K562 (cell line): ENCODE data around the gene OR52B6. TPM values are rescaled to one million over a fixed set of nuclear protein-coding genes. Genes with fewer than 3 reads are reported as not detected.

Experiments
- ATAC-seq: fragments of 200-7000 bp; cut with Tn5 transposase; 3 replicates; pipeline ENCODE4 v1.9.1; 2020; ENCODE audit warnings: moderate library complexity
- BruUV-seq: library from RNA; stranded (reverse); fragments of 400-500 nt; replicated peaks from 2 replicates; lab custom pipeline; 2021; lab: Mats Ljungman, UMichigan
- CTCF ChIA-PET: fragments of 300-600 bp; formaldehyde crosslinking; extraction: SDS; loops from one replicate; lab custom pipeline; 2021; ENCODE audit warnings: low intra/inter-chr PET ratio; lab: Yijun Ruan, JAX
- POLR2A ChIA-PET: fragments of 300-600, 350-650 bp; sonication (Branson Sonifier 250); formaldehyde crosslinking; extraction: SDS; loops from one replicate; lab custom pipeline; 2021; ENCODE audit warnings: antibody characterized with exemption, inconsistent platforms; lab: Yijun Ruan, JAX
- DNase-seq, 4 experiments: peaks; one replicate each; pipeline versions ENCODE4 v3.0.0 to v3.0.0-alpha.2; 2011 to 2018; ENCODE audit warnings: low spot score in 3 of 4, mixed read lengths in 3 of 4; ENCODE audit errors: extremely low read depth in 1 of 4
- FAIRE-seq: peaks from 2 replicates; lab custom pipeline; 2011; peaks lifted over from hg19 to GRCh38; lab: Jason Lieb, UNC
- H2AFZ ChIP-seq: 2 replicates; pipeline ENCODE4 v1.6.0; 2011; ENCODE audit warnings: low read depth, low read length, control low read depth, inconsistent platforms
- H3K27ac ChIP-seq: fragments of 200-600 bp; 3 replicates; pipeline ENCODE4 v1.8.0; 2011; ENCODE audit warnings: low read depth, mild to moderate bottlenecking, control low read depth, inconsistent platforms, low read length, moderate library complexity, mixed read lengths; ENCODE audit errors: extremely low read depth
- H3K27me3 ChIP-seq, 2 experiments: fragments of 300-600 bp in 1 of 2; 2 replicates in 1 of 2; 3 replicates in 1 of 2; pipeline versions ENCODE4 v1.6.0 to v1.8.0; 2011; ENCODE audit warnings: inconsistent platforms in 2 of 2, low read length in 2 of 2, mild to moderate bottlenecking in 1 of 2, mixed read lengths in 1 of 2, moderate library complexity in 1 of 2; ENCODE audit not compliant: control insufficient read depth in 2 of 2, insufficient read depth in 2 of 2
- H3K36me3 ChIP-seq: fragments of 300-600 bp; 3 replicates; pipeline ENCODE4 v1.8.0; 2011; ENCODE audit warnings: mild to moderate bottlenecking, low read length, inconsistent platforms; ENCODE audit not compliant: control insufficient read depth, insufficient read depth
- H3K4me1 ChIP-seq, 2 experiments: fragments of 200-600 bp in 1 of 2; replicated peaks in 1 of 2; 2 replicates in 1 of 2; 3 replicates in 1 of 2; pipeline versions ENCODE4 v1.5.1 to v1.8.0; 2011; ENCODE audit warnings: inconsistent platforms in 2 of 2, low read length in 2 of 2, mild to moderate bottlenecking in 1 of 2, mixed read lengths in 1 of 2, moderate library complexity in 1 of 2; ENCODE audit not compliant: control insufficient read depth in 2 of 2, insufficient read depth in 2 of 2
- H3K4me2 ChIP-seq: 2 replicates; pipeline ENCODE4 v1.6.1; 2011; ENCODE audit warnings: low read length, control low read depth, inconsistent platforms, mixed read lengths; ENCODE audit not compliant: insufficient read depth
- H3K4me3 ChIP-seq: fragments of 200-600 bp; sonication (generic), shearing (Covaris generic); 2 replicates; pipeline ENCODE4 v1.5.1; 2016; ENCODE audit warnings: control low read depth, inconsistent platforms
- H3K79me2 ChIP-seq: fragments of 200-600 bp; 3 replicates; pipeline ENCODE4 v1.8.0; 2011; ENCODE audit warnings: low read length, inconsistent platforms; ENCODE audit not compliant: control insufficient read depth, insufficient read depth
- H3K9ac ChIP-seq, 2 experiments: 2 replicates each; pipeline versions ENCODE4 v1.6.0 to v1.6.1; 2011; ENCODE audit warnings: low read depth in 2 of 2, low read length in 2 of 2, control low read depth in 1 of 2, inconsistent platforms in 1 of 2, mild to moderate bottlenecking in 1 of 2, mixed read lengths in 1 of 2; ENCODE audit not compliant: insufficient read depth in 1 of 2
- H3K9me1 ChIP-seq: one replicate; pipeline ENCODE4 v1.6.0; 2011; ENCODE audit warnings: inconsistent platforms, mild to moderate bottlenecking, low read length, moderate library complexity; ENCODE audit not compliant: control insufficient read depth, insufficient read depth
- H3K9me3 ChIP-seq: replicated peaks from 2 replicates; pipeline ENCODE4 v1.5.1; 2011; ENCODE audit warnings: low read depth, low read length, inconsistent platforms; ENCODE audit not compliant: control insufficient read depth, insufficient read depth
- H4K20me1 ChIP-seq: replicated peaks from 2 replicates; pipeline ENCODE4 v1.6.1; 2011; ENCODE audit warnings: low read length, inconsistent platforms, mixed read lengths; ENCODE audit not compliant: control insufficient read depth, insufficient read depth
- CBX8 ChIP-seq: fragments of 200-600 bp; sonication (generic); IDR thresholded peaks from 2 replicates; pipeline ENCODE4 v1.6.1; 2012; ENCODE audit warnings: borderline replicate concordance, mixed run types, low read depth, mild to moderate bottlenecking, moderate library complexity, mixed read lengths, low read length, control low read depth, inconsistent platforms; ENCODE audit not compliant: poor library complexity, severe bottlenecking; ENCODE audit errors: extremely low read depth
- HDAC6 ChIP-seq: IDR thresholded peaks from 2 replicates; pipeline ENCODE4 v1.6.1; 2012; ENCODE audit warnings: low read depth, mild to moderate bottlenecking, control low read depth, inconsistent platforms, low read length, moderate library complexity
- KLF10 ChIP-seq: fragments of 250-450 bp; sonication (Bioruptor Pico); IDR thresholded peaks from 2 replicates; pipeline ENCODE4 v1.6.1; 2021; ENCODE audit warnings: matching md5 sums
- KLF6 ChIP-seq: fragments of 250-450 bp; sonication (Bioruptor Pico); IDR thresholded peaks from 2 replicates; pipeline ENCODE4 v1.4.0; 2020; ENCODE audit warnings: mild to moderate bottlenecking, moderate library complexity, borderline replicate concordance
- LARP7 ChIP-seq: fragments of 450-650 bp; IDR thresholded peaks from 2 replicates; pipeline ENCODE4 v1.6.1; 2016
- SREBF1 ChIP-seq: fragments of 150-350 bp; IDR thresholded peaks from 2 replicates; pipeline ENCODE4 v1.6.1; 2014; ENCODE audit warnings: antibody characterized with exemption, low read depth, low read length, borderline replicate concordance
- SUPT5H ChIP-seq: fragments of 450-650 bp; IDR thresholded peaks from 2 replicates; pipeline ENCODE4 v1.6.1; 2016
- ZBTB26 ChIP-seq: fragments of 450-650 bp; formaldehyde crosslinking; IDR thresholded peaks from 2 replicates; pipeline ENCODE4 v1.4.0; 2022; ENCODE audit warnings: missing genetic modification characterization
- ZNF143 ChIP-seq: sonication (generic); formaldehyde crosslinking; IDR thresholded peaks from 2 replicates; pipeline ENCODE4 v1.9.0; 2022; ENCODE audit warnings: mild to moderate bottlenecking, missing genetic modification reagents
- ZSCAN32 ChIP-seq: fragments of 450-650 bp; formaldehyde crosslinking; IDR thresholded peaks from 2 replicates; pipeline ENCODE4 v1.4.0; 2020; ENCODE audit warnings: mild to moderate bottlenecking, moderate library complexity
- WGBS: fragments of 100-300 bp; shearing (Covaris generic); methylation state at CpG from one replicate; pipeline ENCODE4 v1.1.6; 2016; ENCODE audit warnings: low coverage, mixed read lengths; ENCODE audit not compliant: insufficient coverage; ENCODE audit errors: missing lambda C conversion rate; 5-methylcytosine and 5-hydroxymethylcytosine counted together
- in situ Hi-C: fragments of 300-500 bp; cut with MboI; formaldehyde crosslinking; loops from 4 replicates; pipeline ENCODE4 v1.15.0; 2018; ENCODE audit warnings: inconsistent platforms, mixed read lengths
- intact Hi-C: fragments of 100-400 bp; cut with micrococcal nuclease; formaldehyde crosslinking; loops from 2 replicates; pipeline ENCODE4 v1.14.2; 2022
- polyA plus RNA-seq, 8 experiments: library from polyadenylated mRNA; depleted of rRNA in 4 of 8; stranded (reverse) in 5 of 8; unstranded in 3 of 8; fragments of >200 nt; fragmentation: Nextera tagmentation in 2 of 8; fragmentation: Illumina TruSeq in 1 of 8; extraction: Ambion mirVana in 2 of 8; extraction: Trizol in 1 of 8; gene quantifications; 2 replicates each; pipeline versions ENCODE4 v1.2.1 to v1.2.3, GENCODE V29; 2011 to 2014; ENCODE audit warnings: inconsistent platforms in 1 of 8, missing spikeins in 1 of 8
- total RNA-seq, 7 experiments: library from RNA; depleted of rRNA in 6 of 7; stranded (reverse); fragments of >200 nt in 6 of 7; fragmentation: Illumina TruSeq in 2 of 7; extraction: Trizol in 2 of 7; gene quantifications; 2 replicates each; pipeline versions ENCODE4 v1.2.1 to v1.2.3, GENCODE V29; 2011 to 2021; ENCODE audit warnings: low replicate concordance in 1 of 7
- TF ChIP-seq, protein P1 (sequence below), 2 experiments: fragments of 200-800 bp in 1 of 2; sonication (Bioruptor generic) in 1 of 2; sonication (generic) in 1 of 2; formaldehyde crosslinking in 1 of 2; IDR thresholded peaks in 1 of 2; conservative IDR thresholded peaks in 1 of 2; 2 replicates each; pipeline versions ENCODE4 v1.5.0 to v1.6.1; 2016 to 2020; ENCODE audit warnings: missing compliant biosample characterization in 1 of 2, missing genetic modification characterization in 1 of 2, missing genetic modification reagents in 1 of 2
- TF ChIP-seq, protein P2 (sequence below), 3 experiments: IDR thresholded peaks in 2 of 3; conservative IDR thresholded peaks in 1 of 3; 2 replicates each; pipeline ENCODE4 v1.5.1; 2011 to 2012; ENCODE audit warnings: low read length in 3 of 3, mild to moderate bottlenecking in 3 of 3, control low read depth in 2 of 3, improper control_type of control experiment in 1 of 3, inconsistent platforms in 1 of 3, low read depth in 1 of 3, mixed read lengths in 1 of 3, moderate library complexity in 1 of 3; ENCODE audit not compliant: insufficient read depth in 2 of 3

The OR52B6 gene
- total and polyA plus RNA-seq, 9 of the 15 experiments (the other 6 are each of a cell fraction or from before 2014, with no cell fraction given): not detected

GRCh38 chr11:5548440-5548839 is 32.2 kb upstream of the OR52B6 start, which contains the start of gene OR52H1:
OR52H1 (minus strand) TSS chr11:5548540; CDS start chr11:5545505, 3,035 bp downstream.
- H4K20me1 ChIP-seq: no peaks in the 10 kb centered on the region
- TF ChIP-seq SREBF1 (no peak), KLF6 (CRISPR knock-in tag) (no peak), HDAC6 (no peak), CBX8 (no peak), LARP7 (no peak), SUPT5H (no peak), KLF10 (CRISPR knock-in tag) (no peak), ZBTB26 (CRISPR knock-in tag) (no peak), ZSCAN32 (CRISPR knock-in tag) (no peak), ZNF143 (CRISPR knock-in tag) (no peak)
- TF ChIP-seq, protein P1, sequence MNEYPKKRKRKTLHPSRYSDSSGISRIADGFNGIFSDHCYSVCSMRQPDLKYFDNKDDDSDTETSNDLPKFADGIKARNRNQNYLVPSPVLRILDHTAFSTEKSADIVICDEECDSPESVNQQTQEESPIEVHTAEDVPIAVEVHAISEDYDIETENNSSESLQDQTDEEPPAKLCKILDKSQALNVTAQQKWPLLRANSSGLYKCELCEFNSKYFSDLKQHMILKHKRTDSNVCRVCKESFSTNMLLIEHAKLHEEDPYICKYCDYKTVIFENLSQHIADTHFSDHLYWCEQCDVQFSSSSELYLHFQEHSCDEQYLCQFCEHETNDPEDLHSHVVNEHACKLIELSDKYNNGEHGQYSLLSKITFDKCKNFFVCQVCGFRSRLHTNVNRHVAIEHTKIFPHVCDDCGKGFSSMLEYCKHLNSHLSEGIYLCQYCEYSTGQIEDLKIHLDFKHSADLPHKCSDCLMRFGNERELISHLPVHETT (CRISPR knock-in tag; conservative IDR thresholded peaks at IDR 0.05 in 1 of 2, IDR thresholded peaks at IDR 0.05 in 1 of 2): no peak
- TF ChIP-seq, protein P2, sequence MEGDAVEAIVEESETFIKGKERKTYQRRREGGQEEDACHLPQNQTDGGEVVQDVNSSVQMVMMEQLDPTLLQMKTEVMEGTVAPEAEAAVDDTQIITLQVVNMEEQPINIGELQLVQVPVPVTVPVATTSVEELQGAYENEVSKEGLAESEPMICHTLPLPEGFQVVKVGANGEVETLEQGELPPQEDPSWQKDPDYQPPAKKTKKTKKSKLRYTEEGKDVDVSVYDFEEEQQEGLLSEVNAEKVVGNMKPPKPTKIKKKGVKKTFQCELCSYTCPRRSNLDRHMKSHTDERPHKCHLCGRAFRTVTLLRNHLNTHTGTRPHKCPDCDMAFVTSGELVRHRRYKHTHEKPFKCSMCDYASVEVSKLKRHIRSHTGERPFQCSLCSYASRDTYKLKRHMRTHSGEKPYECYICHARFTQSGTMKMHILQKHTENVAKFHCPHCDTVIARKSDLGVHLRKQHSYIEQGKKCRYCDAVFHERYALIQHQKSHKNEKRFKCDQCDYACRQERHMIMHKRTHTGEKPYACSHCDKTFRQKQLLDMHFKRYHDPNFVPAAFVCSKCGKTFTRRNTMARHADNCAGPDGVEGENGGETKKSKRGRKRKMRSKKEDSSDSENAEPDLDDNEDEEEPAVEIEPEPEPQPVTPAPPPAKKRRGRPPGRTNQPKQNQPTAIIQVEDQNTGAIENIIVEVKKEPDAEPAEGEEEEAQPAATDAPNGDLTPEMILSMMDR (IDR thresholded peaks at IDR 0.05 in 2 of 3, conservative IDR thresholded peaks at IDR 0.05 in 1 of 3; ENCODE audit: insufficient read depth in 2 of 3, low read depth in 1 of 3, low read length in 3 of 3): no peak
- FAIRE-seq (no peak), ATAC-seq (no peak), DNase-seq (no peak)
- POLR2A ChIA-PET: interaction anchor here (0.7 to 1.1 kb wide), 2 partner anchors 11 to 169 kb away, joined by 3 to 5 read pairs; no protein-coding TSS in a partner anchor
- H3K4me2 ChIP-seq: no peak within 1 kb of the TSS
- intact Hi-C loops: no loop called here
- no peaks in the 10 kb centered on the region for H3K79me2 ChIP-seq
- in situ Hi-C loops: no loop called here
- WGBS: 0% methylated on average over 1 of the region's 1 CpG
- H2AFZ ChIP-seq: peak within 1 kb of the TSS; percentile 5; the same call in 1 of the 2 replicates
- no peaks in the 10 kb centered on the region; a peak in 1 of 5 replicates for H3K27me3 ChIP-seq
- CTCF ChIA-PET: no interaction called here
- BruUV-seq: no TSS peak
- H3K36me3 ChIP-seq: no peaks in the 10 kb centered on the region
- H3K9me1 ChIP-seq: no peaks in the 10 kb centered on the region
- H3K9ac ChIP-seq: no peak within 1 kb of the TSS
- H3K9me3 ChIP-seq: no peaks in the 10 kb centered on the region
- peaks cover 0 to 6% of the 10 kb centered on the region in 2 experiments; a peak in 2 of 5 replicates for H3K4me1 ChIP-seq
- no peak within 1 kb of the TSS for H3K27ac ChIP-seq
- H3K4me3 ChIP-seq: no peak within 1 kb of the TSS
